NCI-H345 (cell line): ENCODE measurements around the gene MGLL.
"Not testable (repeated sequence)": the region's sequence is repeated elsewhere in the genome, so short reads cannot be mapped to it uniquely, and the experiment has no call there.

Experiments used
- DNase-seq: peaks from one replicate; lab custom pipeline; 2025; lab: John Stamatoyannopoulos, UW

The MGLL gene

GRCh38 chr3:127688416-127689265, 133.7 kb downstream of the MGLL start:
- no peak for DNase-seq

GRCh38 chr3:127688022-127688415, 134.3 kb downstream of the MGLL start:
- no peak for DNase-seq

GRCh38 chr3:127687228-127687737, 135.0 kb downstream of the MGLL start:
- no peak for DNase-seq

GRCh38 chr3:127686512-127686894, 135.8 kb downstream of the MGLL start:
- DNase-seq, result no peak

DNA sequence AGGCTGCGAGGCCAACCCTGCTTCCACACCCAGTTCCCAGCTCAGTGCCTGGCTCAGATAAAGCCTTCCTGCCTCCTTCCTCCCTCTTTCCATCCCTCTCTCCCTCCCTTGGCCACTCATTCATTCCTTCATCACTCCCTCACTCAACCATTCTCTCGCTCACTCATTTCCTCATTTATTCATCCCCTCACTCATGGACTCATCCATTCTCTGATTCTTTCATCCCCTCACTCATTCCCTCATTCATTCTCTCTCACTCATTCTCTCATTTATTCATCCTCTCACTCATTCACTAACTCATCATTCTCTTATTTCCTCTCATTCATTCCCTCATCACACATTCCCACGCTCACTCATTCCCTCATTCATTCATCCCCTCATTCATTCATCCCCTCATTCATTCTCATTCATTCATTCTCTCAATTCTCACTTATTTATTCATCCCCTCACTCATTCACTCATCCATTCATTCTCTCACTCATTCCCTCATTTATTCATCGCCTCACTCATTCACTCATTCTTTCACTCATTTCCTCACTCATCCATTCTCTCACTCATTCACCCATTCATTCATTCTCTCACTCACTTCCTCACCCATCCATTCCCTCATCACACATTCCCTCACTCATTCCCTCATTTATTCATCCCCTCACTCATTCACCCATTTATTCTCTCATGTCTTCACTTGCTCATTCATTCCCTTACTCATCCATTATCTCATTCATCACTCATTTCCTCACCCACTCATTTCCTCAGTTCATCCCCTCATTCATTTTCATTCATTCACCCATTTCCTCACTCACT, 136.4 kb downstream of the MGLL start:
- DNase-seq, result no peak

DNA sequence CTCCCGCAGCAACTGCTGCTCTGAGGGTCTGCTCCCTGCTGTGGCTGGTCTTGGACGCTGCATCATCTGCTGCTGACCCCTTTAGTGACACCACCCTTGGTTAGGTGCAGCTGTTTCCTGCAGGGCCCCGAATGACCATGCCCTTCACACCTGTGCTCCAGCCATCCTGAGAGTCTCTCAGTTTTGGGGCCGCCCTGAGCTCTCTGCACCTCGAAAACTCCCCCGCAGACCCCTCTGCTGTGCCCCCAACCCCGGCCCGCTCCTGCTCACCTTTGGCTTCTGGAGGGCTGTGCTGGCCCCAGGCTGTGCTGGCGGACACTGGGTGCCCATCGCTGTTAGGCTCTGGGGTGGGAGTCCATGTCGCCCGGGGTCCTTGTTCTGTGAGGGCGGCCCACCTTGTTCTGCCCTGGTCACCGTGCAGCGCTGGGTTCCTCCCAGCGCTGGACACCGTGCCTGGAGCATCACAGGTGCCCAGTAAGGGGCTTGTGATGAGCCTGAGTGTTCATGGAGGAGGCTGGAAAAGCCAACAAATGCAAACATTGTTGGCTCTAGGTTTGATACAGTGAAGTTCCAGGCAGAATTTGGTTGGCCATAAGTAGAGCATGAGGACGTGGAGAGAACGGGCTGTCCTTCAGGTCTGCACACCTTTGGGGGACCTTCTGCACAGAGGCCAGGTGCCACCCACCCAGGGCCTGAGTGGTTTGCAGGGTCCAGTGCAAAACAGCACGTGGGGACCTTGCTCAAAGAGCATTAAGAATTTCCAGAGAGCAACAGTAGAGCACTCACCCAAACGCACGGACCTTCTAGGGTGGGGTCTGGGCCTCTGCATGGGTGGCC, 137.2 kb downstream of the MGLL start:
- no peak for DNase-seq

- DNase-seq, result no peak
Observed at GRCh38 chr3:127682561-127682960, 139.8 kb downstream of the MGLL start.

- not testable (repeated sequence) for DNase-seq
Observed at GRCh38 chr3:127682175-127682554, 140.2 kb downstream of the MGLL start.

DNA sequence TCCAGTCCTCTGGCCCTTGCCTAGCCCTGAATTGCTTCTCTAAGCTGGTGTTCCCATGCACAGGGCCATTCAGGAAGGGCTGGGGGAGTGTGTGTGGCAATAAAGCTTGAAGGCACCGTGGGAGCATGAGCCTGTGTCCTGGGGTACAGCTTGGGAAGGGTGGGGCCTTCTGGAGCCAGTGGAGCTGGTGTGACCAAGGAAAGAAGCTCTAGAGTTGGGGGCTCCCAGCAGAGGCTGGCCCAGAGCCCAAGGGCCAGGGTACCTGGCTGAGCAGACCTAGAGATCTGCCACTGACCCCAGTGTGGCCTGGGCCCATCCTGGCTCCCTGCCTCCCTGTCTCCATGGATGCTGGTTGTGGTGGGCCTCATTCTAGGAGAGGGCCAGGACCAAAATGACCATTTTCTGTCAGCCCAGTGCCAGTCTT, 141.5 kb downstream of the MGLL start:
- DNase-seq, result no peak

DNA sequence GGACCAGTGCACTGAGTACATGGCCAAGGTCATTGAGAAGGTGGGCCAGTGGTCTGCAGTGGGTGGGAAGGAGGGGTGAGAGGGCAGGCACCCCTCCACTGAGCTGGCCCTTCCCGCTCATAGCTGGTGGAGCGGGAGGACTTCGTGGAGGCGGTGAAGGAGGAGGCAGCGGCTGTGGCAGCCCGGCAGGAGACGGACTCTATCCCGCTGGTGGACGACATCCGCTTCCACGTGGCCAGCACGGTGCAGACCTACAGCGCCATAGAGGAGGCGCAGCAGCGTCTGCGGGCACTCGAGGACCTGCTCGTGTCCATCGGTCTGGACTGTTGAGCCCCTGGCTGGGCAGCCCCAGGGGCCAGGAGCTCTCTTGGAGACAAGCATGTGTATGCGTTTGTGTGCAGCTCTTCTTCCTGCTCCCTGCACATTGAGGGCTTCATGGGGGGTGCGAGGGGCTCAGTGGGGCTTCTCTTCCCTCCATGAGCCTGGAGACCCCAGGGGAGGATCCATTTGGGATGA, 142.1 kb downstream of the MGLL start:
- DNase-seq, result no peak

DNA sequence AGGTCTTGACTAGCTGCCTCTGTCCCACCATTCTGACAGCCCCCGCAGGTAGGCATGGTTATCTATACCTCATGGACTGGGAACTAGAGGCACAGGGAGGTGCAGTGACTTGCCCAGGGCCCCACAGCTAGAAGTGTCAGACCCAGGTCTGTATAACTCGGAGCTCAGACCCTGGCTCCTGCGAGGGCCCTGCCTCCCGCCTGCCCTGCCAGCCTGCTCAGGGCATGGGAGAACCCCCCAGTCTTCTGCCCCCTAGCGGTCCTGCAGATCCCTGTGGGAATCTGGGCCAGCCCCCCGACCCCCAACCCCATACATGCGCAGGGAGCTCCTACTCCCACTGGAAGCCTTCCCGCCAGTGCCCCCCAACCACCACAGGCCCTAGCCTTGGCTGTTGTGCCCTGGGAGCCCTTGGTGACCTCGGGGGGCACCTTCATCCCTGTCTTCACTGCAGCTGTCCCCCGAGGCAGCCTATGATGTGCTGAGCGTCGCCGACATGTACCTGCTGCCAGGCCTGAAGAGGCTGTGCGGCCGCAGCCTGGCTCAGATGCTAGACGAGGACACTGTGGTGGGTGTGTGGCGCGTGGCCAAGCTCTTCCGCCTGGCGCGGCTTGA, 142.7 kb downstream of the MGLL start:
- DNase-seq, result no peak

DNA sequence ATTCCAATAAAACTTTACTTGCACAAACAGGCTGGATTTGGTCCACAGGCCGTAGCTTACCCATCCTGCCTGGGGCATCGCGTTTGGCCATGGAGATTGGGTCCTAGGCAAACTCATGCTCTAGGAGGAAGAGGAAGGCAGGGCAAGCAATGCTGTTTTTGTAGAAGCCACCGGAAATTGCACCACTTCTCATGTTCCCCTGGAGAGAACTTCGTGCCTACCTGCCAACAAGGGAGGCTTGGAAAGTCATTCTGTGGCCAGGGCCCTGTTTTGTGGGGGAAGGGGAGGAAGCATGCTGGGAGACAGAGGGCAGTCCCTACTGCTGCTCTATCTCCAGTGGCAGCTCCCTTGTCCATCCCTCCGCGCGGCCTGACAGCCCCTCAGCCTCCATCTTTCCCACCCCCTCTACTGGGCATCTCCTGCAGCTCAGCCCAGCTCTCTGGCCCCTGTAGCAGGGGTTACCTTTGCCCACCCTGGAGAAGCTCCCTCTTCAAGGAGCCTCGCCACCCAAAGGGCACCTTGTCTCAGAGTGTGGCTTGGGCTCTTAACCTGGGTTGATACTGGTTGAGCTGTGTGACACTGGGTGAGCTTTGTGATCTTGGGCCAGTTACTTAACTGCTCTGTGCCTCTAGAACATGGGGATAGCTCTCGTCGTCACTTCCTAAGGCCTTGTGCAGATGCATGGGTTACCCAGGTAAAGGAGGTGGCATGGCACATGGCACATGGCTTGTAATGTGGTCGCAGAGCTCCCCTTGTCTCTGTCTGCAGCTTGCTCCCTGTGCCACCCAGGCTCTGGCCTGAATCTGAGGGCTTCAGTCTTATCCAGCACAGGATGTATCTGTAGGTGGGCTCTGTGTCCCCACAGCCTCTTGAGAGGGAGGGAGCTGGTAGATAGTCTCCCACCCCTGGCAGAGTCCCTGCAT, 143.4 kb downstream of the MGLL start:
- DNase-seq, result no peak

DNA sequence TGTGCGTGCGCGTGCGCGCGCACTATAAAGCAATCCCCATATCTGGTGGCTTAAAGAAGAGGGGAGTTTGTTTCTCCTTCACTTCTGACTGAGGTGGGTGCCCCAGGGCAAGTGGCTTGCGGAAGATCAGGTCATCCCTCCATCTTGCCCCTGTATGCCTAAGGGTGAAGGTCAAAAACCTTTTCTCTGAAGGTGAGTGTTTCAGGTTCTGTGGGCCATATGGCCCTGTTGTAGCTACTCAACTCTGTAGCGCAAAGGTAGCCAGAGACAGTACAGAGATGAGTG, 144.1 kb downstream of the MGLL start:
- no peak for DNase-seq

- DNase-seq, result no peak
Observed at GRCh38 chr3:127677541-127678314, 144.6 kb downstream of the MGLL start.

- DNase-seq, result no peak
Observed at GRCh38 chr3:127676921-127677351, 145.4 kb downstream of the MGLL start.

DNA sequence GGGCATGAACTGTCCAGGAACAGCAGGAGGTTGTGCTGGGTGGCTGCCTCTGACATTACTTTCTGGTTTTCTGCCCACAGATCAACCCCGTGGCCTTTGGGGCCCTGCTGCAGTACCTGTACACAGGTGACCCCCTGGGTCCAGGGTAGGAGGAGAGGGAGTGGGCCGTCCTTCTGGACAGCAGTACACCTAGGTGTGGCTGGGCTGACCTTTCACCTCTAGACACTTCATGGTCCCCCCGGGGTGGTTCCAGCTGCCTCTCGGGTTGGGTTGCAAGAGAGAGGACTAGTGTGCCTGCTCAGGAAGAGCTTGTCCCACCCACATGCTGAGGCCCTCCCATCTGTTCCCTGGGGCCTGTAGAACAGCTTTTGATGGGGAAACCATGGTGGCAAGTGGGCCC, 145.9 kb downstream of the MGLL start:
- DNase-seq, result no peak

DNA sequence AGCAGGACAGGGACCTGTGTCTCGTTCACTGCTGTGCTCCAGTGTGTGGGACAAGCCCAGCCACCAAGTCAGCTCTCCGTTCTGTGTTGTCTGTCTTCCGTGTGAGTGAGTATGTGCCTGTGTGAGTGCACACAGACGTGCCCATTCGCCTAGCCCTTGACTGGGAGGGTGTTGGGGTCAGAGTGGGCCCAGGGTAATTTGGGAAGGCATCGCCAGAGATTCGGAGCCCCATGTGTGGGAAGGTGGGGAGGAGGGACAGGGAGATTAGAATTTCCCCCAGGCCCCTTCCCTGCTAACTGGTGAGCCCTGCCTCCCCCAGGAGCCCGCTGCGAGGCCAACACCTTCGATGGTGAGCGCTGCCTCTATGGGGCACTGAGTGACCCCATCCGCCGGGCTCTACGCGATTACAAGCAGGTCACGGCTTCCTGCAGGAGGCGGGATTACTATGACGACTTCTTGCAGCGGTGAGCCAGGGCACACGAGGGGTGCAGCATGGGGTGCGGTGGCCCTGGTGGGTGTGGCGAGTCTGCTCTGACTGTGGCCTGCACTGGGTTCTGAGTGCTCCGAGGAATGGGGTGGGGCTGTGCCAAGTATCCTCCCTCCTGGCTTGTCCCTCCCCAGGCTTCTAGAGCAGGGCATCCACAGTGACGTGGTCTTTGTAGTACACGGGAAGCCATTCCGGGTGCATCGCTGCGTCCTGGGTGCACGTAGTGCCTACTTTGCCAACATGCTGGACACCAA, 146.5 kb downstream of the MGLL start:
- no peak for DNase-seq

DNA sequence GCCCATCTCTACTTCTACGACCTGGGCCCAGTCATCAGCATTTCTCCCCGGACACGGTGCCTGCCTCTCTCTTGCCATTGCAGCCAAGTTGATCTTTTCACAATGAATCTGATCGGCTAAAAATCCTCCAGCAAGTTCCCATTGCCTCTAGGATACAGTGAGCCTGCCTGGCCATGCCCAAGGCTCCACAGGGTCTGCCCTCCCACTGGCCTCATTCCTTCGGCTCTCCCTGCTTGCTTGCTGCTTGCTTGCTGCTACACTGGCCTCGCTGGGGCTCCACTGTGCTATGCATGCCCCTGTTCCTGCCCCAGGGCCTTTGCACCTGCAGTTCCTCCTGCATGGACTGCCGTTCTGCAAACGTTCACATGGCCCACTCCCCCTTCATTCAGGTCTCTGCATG, 147.5 kb downstream of the MGLL start:
- DNase-seq, result no peak

DNA sequence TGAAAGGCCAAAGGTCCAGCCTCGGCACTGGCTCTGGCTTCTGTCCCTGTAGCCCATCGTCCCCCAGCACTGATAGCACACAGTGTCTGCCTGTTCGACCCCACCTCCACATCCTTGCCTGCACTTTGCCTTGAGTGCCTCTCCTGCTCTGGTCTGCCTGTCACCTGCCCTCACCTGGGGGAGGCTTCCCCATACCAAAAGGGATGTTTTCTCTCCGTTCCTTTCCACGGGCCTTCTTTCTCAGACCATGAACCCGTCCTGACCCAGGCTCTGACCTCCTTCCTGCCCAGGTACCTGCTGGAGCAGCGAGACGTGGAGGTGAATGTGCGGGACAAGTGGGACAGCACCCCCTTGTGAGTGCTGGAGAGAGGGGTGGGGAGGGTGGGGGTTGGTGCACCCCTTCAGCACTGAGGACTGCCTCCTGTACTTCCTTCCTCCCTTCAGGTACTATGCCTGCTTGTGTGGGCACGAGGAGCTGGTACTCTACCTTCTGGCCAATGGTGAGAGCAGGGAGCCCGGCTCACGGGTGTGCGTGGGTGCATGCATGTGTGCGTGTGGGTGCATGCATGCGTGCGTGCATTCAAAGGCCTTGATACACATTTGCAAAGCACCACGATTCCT, 148.1 kb downstream of the MGLL start:
- no peak for DNase-seq
